ENCODE data around the gene ATP1A4.
"Not testable (repeated sequence)": the region's sequence is repeated elsewhere in the genome, so short reads cannot be mapped to it uniquely, and the experiment has no call there.

The ATP1A4 gene

GRCh38 chr1:160151303-160151702 is at the start of gene ATP1A4:
TSS of gene ATP1A4 (plus strand) at chr1:160151603. CDS start at chr1:160152041, 438 bp downstream.
- DNase-seq = no peak

GRCh38 chr1:160101717-160102522 is 49.5 kb upstream of the ATP1A4 start:
- DNase-seq = no peak

- DNase-seq = no peak
These were observed 47.6 kb upstream of the ATP1A4 start for GRCh38 chr1:160103658-160104408.

- DNase-seq = peak; percentile 70 to 75
These were observed 46.9 kb upstream of the ATP1A4 start for GRCh38 chr1:160104486-160104885.

- DNase-seq = no peak
These were observed 46.2 kb upstream of the ATP1A4 start for GRCh38 chr1:160105155-160105554.

GRCh38 chr1:160107512-160107911 is 43.9 kb upstream of the ATP1A4 start:
- DNase-seq = no peak

GRCh38 chr1:160108888-160109662 is 42.3 kb upstream of the ATP1A4 start:
- peak; percentile 71 to 81 for DNase-seq

GRCh38 chr1:160109686-160110085 is 41.7 kb upstream of the ATP1A4 start:
- DNase-seq = no peak

- not testable (repeated sequence) for DNase-seq
These were observed 39.9 kb upstream of the ATP1A4 start for GRCh38 chr1:160111462-160111861.

- DNase-seq = no peak
These were observed 39.0 kb upstream of the ATP1A4 start for GRCh38 chr1:160112357-160112756.

GRCh38 chr1:160113407-160113806 is 38.0 kb upstream of the ATP1A4 start:
- DNase-seq = no peak

GRCh38 chr1:160114085-160114484 is 37.3 kb upstream of the ATP1A4 start:
- DNase-seq = no peak

- no peak for DNase-seq
These were observed 35.7 kb upstream of the ATP1A4 start, which contains the start of gene ATP1A2 for GRCh38 chr1:160115545-160116282. TSS of gene ATP1A2 (plus strand) at chr1:160115759. CDS start at chr1:160115862, 103 bp downstream.

- DNase-seq = no peak
These were observed 34.9 kb upstream of the ATP1A4 start for GRCh38 chr1:160116283-160117147.

GRCh38 chr1:160117300-160117699 is 34.1 kb upstream of the ATP1A4 start:
- no peak for DNase-seq

- DNase-seq = no peak
These were observed 33.7 kb upstream of the ATP1A4 start for GRCh38 chr1:160117709-160118183.

GRCh38 chr1:160118928-160119327 is 32.5 kb upstream of the ATP1A4 start:
- DNase-seq = no peak

GRCh38 chr1:160120797-160121196 is 30.6 kb upstream of the ATP1A4 start:
- DNase-seq = no peak

- DNase-seq = no peak
These were observed 30.0 kb upstream of the ATP1A4 start for GRCh38 chr1:160121388-160121787.

GRCh38 chr1:160122978-160123495 is 28.4 kb upstream of the ATP1A4 start:
- no peak for DNase-seq

- no peak for DNase-seq
These were observed 27.7 kb upstream of the ATP1A4 start for GRCh38 chr1:160123726-160124125.
